GM18861 (cell line): ENCODE results near the gene TNFRSF11A.

Experiments
- ATAC-seq: cut with Tn5 transposase; IDR thresholded peaks from one replicate; pipeline ENCODE4 v1.9.1; 2021; ENCODE audit not compliant: unreplicated experiment

TNFRSF11A gene

DNA sequence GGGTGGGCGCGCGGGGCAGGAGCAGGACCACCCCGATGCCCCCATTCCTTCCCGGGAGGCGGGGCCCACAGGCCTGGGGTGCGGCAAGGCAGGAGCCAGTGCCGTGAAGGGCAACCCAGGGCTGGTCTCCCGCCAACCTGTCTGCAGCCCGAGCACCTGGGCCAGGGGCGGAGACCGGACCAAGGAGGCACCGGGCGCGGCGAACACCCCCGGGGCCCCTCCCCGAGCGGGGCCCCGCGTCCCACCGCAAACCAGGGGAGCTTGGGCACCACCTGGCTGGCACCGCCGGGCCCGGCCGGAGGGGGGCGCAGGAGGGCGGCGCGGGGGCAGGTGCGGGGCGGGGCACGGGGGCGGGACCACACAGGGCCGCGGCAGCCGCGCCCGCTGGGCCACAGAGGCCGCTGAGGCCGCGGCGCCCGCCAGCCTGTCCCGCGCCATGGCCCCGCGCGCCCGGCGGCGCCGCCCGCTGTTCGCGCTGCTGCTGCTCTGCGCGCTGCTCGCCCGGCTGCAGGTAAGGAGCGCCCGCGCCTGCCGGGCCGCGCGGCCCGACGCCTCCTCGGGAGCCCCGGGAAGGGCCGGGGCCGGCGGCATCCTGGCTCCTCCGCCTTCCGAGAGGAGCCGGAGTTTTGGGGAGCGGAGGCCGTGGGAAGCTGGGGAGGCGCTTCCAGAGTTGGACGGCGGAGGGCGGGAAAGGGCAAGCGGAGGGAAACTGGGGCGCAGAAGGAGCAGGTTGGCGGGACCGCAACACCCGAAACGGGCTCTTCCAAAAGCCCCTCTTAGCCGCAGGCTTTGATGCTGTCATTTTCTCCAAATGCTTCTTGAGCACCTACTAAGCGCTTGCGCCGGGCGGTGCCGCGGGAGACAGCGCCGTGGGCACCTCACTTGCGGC lies at the start of gene TNFRSF11A:
Gene TNFRSF11A, plus strand, starts transcription at position 394 of the 889 bp plus-strand sequence. Its CDS starts 43 bp downstream, at position 437.
- ATAC-seq, result peak; percentile 45

DNA sequence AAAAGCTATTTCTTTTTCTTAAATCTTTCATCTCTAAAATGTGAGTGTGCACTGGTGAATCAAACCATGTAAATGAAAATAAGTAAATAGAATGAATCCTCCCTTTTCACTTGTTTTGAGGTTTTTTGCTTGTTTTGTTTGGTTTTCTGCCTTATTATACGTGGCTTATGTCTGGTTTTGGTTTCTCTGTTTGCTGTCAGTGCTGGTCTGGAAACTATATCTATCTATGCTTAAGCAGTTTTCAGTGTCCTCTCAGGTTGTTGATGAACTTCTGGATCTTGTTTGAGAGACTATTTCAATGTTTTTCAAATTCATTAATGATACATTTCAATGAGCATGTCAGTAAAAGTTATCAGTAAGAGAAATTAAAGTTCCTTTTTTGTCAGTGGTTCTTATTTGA lies 48.1 kb upstream of the TNFRSF11A start:
- ATAC-seq, result no peak

DNA sequence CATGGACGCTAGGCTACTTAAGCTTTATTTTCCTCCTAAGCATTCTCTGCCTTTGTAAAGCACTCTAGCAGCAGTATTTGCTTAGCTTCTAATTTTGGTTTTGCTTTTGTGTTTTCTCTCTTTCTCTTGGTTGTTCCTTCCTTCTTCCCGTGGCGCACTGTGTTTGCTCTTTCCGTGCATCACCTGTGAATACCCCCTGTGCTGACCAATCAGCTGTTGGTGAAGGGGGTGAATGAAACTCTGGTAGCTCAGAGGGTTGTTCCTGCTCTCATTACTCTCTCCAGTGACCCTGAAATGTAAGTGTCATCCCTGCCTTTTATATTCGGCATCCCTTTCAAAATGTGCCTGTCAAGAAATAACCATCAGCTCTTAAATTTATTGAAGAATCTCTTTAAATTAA lies 45.5 kb upstream of the TNFRSF11A start:
- no peak for ATAC-seq

DNA sequence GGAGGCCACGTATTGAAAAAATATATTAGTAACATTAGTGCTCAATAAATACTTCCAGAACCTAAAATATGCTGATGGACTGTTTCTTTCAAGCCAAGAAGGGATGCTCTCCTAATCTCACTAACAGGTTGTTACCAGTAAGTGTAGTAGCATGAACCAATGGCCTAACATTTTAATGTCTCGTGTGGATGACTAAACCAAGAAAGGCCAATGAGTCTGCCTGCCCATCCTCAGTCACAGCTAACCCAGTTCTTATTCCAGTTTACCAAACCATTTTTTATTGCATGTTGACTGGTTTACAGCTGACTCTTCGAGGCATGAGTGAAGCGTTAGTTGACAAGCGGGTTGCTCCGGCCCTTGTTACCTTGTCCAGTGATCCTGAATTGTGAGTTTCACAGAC lies 45.1 kb upstream of the TNFRSF11A start:
- ATAC-seq, result no peak

DNA sequence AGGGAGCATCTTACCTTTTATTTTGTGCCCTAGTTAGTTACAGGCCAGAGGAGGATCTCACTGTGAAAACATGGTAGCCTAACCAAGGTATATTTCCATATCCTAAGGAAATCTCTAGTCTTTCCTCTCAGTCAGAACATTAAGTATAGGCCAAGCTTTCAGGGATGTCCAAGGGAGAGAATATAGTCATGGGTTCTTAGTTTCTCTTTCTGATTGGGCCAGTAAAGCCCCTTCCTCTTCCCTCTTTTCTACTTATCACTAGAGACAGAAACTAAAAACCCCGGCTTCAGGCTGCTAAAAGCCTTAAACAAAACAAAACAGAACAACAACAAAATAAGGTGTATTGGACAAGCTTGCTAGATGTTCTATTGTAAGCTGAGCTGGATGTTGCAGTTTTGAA lies 44.3 kb upstream of the TNFRSF11A start:
- no peak for ATAC-seq

DNA sequence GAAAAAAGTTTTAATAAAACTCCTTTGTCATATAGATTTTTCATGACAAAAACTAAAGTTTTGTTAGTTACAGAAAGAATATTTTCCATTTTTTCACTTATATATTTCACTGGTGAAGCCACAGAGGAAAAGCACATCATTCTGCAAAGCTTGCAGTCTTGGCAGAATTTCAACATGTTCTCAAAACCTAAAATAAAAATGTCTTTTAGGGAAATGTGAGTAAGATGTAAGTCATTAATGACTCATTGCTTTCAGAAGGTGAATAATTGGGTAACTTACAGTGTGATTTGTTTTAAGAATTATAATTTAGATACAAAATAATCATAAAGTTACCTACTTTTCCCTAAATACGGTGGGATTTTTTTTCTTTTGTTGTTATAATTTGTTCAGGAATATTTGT lies 43.4 kb upstream of the TNFRSF11A start:
- ATAC-seq, result no peak

DNA sequence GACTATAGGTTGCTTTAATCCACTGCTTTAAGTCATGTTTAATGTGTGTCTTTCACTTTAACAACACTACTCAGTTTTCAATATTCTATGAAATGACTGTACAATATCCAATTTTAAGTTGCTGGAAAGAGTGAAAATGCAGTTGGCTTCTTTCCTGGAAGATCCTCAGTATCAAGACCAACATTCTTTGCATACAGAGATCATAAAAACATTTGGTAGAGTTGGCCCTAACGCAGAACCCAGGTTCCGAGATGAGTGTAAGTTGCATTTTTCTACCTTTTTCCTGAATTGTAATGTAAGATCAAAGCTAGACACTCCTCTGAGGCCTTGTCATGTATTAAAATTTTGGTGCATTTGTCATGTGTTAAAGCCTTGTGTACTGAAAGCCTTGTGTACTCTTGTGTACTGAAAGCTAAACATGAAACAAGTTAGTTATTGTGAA lies 42.9 kb upstream of the TNFRSF11A start:
- no peak for ATAC-seq

DNA sequence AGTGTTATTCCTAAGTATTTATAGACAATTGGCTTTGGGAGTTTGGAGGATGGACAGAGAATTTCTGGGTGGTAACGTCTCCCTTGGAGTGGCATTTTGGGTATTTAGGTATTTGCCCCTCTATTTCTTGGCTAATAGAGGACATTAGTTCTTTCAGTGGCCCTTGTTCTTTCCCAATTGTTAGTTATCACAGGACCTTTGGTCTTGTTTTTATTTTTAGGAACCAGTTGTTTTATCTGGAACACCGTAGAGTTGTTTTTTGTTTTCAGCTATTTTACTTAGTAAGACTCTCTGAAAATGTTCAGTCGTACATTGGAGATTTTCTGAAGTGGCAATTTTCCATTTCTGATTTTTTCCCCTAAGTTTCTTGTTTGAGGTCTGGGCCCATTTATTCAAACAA lies 40.5 kb upstream of the TNFRSF11A start:
- no peak for ATAC-seq

DNA sequence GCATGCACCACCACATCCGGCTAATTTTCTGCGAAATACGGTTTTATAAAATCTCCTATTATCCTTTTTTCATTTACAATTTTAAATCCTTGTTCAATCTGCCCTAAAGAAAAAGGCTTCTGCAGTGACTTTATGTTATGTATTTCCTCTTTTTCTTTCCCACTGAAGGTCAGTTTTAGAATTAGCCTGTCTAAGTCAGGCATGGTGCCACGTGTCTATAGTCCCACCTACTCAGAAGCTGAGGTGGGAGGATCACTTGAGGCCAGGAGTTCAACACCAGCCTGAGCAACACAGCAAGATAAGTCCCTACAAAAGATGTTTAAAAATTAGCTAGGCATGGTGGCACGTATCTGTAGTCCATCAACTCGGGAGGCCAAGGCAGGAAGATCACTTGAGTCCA lies 39.8 kb upstream of the TNFRSF11A start:
- no peak for ATAC-seq

DNA sequence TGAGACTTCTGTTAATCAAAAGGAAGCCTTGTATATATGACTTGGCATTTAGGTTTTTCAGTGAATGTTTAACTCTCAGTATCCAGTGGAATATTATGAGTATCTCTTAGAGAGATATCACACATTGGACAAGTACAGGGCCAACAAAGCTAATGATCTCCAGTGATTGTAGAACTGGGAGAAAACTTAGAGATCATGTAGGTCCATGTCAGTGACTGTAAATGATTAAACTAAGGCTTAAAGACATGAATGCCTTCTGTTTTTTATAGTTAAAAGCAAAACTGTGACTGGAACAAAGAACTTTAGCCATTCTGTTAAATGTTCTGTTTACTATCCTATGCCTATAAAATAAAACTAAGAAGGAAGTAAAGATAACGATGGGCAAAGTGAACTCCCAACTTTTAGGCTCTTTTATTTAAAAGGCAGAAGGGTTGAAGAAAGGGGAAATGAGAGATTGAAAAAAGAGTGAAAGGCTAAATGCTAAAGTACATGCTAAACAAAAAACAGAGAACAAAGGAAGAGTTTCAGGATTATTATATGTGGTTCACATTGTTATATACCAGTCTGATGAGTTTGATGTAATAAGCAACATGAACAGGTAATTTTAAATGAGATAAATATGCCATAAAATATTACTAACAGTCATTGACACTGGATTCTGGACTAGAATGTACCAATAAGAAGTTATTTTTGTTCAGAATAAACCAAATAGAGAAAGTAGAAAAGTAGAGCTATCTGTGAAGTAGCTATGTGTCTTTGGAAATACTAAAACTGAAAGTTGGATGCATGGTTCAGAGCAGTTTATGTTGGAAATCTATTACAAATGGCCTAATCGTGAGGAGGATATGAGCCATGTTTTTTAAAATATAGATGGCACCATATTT lies 37.1 kb upstream of the TNFRSF11A start:
- peak; percentile 47 for ATAC-seq

DNA sequence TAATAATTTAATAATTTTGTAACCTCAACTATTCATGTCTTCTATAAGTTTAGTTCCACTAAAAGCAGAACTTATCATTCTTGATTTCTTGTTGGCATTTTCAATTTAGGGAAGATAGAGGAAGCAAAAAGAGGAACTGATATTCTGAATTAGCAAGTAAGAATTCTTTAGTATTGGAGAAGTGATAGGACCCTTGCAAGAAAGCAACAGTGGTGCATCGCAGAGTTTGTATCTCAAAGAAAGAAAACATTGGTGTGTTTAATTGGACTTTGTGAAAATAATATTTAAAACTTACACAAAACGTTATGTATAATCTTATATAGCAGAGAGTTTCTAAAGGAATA lies 36.5 kb upstream of the TNFRSF11A start:
- peak; percentile 27 for ATAC-seq

DNA sequence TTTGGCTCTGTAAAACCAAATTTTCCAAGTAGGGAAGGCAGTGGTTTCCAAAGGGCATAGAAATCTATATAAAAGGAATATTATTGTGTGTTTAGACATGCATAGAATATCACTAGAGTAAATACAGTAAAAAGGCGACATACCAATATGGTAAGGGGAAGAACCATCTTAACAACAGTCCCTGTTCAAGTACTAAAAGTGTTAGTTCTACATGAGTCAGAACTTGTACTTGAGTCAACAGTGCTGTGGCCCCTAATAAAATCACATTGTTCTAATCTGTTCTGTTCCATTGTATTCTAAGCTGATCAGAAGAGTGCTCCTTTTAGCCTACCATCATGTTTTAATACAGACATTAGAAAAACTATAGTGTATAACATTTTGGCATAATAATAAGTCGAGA lies 36.1 kb upstream of the TNFRSF11A start:
- peak; percentile 67 for ATAC-seq

DNA sequence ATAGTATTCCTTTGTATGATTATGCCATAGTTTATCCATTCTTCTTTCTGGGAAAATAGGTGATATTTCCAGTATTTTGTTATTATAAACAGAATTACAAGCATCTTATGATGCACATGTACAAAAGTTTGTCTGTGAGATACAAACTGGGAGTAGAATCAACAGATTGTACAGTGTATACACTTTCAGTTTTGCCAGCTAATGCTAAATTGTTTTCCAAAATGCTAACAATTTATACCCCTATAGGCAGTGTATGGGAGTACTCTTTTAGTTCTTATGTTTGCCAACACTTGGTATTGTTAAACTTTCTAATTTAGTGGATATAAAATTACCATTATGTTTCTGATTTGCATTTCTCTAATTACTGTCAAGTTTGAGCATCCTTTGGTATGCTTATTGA lies 31.0 kb upstream of the TNFRSF11A start:
- no peak for ATAC-seq

DNA sequence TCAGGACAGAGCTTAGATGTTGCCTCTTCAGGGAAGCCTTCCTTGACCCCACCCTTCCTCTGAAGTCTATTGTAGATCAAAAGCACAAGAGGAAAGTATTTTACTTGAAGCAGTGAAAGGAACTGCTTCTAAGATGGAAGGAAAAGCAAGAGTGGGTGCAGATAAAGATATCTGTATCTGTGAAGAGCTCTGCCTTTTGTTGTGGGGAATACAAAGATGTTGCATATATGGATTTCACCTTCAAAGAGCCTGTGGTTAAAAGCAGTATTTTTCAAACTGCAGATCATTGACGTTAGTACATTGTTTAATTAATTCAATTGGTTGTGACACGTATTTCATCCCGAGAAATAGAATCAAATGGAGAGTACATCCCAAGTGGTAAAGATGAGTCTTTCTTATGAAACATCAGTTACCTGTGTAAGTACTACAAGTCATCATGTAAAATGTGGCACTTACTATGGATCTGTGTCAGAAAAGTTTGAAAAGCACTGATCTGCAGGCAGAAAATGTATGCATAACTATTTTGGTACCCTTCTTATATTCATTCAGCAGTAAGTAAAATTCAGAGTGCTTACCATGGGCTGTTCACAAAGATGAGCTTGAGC lies 24.6 kb upstream of the TNFRSF11A start:
- no peak for ATAC-seq

DNA sequence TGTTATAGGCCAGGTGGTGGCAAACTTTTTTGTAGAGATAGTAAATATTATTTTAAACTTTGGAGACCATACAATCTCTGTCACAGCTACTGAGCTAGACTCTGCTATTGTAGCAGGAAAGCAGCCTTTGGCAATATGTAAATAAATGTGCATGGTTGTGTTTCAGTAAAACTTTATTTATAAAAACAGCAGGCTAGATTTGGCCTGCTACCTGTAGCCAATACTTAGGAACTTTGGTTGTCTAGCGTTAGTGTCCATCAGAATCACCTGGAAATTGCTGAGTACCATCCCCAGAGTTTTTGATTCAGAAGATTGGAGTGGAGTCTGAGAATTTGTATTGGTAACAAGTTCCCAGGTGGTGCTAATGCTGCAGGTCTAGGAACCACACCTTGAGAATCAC lies 23.8 kb upstream of the TNFRSF11A start:
- ATAC-seq, result no peak

DNA sequence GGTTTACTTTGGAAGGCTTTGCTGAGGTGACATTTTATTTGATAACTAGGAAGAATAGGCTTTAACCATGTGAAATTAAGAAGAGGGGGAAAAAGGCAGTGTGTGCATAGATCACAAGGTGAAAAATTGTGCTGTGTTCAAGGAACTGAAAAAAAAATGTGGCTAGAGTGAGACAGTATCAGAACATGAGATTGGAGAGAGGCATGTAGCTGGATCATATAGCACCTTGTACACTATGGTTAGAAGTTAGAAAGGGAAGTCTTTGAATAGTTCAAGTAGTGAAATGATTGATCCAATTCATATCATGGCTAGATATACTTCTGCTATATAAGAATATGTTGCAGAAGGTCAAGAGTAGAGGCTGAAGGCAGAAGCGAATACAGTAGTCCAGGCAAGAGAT lies 12.3 kb upstream of the TNFRSF11A start:
- no peak for ATAC-seq

DNA sequence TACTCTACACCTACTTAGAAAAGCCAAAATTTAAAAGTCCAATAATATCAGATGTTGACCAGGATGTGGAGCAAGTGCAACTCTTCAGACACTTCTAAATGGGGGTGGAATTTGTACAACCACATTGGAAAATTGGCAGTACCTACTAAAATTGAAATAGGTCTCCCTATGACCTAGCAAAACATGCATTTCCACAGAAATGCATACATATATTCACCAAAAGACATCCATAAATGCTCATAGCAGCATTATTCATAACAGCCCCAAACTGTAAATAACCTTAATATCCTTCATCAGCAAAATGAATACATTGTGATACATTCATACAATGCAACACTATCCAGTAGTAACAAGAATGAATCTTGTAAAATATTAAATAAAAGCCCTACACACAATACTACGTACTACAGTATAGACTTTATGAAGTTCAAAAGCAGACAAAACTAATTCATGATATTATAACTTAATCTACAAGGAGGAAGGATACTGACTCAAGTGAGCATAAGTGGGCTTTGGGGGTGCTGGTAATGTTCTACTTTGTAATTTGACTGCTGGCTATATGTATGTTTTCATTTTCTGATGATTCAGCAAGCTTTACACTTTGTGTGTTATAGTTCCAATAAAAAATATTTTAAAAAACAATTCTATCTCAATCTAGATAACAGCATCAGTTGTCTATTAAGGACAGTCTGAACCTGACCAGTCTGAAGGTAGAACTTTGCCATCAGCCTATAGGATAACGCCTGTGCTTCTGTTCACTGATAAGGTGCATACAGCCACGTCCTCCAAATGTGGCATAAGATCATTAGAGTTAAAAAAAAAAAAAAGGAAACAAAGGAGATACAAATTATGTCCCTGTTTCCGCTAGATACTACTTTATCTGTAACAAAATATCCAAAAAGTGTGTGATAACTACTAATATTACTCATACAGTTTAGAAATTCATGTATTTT lies 6.6 kb upstream of the TNFRSF11A start:
- no peak for ATAC-seq

DNA sequence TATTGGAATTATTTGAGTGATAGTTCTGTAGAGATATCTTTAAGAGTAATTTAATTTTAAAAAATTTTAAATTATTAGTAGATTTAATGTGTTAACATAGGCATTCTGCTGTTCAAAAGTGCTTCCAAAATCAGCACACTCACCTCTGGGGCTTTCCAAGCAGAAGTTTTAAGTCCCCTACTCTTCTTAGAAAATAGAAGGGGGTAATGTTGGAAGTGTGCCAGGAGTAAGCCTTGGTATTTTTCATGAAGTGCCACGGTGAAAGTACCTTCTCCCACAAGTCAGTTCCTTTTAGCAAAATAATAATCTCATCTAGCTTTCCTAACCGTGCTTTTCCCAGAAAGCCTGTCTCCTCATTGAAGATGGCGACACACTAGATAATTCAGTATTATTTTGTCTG lies 3.9 kb upstream of the TNFRSF11A start:
- no peak for ATAC-seq

DNA sequence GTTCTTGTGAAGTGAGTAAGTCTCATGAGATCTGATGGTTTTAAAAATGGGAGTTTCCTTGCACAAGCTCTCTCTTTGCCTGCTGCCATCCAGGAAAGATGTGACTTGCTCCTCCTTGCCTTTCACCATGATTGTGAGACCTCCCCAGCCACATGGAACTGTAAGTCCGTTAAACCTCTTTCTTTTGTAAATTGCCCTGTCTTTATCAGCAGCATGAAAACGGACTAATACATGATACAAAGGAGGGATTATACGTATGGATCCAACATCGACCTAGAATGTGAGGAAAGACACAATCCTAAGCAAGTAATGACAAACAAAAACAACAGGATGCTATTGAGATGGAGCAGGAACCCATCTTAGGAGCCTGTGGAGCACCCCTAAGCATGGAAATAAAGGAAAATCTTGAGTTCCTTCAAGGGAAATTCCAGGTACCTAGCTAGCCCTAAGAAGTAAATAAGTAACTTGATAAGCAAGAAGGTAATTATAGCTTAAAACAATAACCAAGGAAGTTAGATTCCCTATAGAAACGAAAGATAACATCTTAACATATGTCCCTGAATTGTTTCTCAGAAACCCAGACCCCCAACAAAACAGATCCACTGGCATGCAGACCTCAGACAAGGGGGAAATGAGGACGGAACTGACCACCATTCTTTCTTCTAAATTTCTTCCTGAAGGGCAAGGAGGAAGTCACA lies 1.5 kb upstream of the TNFRSF11A start:
- no peak for ATAC-seq
